ENCODE data around the gene PELO.
"Not testable (repeated sequence)": the region's sequence is repeated elsewhere in the genome, so short reads cannot be mapped to it uniquely, and the experiment has no call there.

PELO gene

DNA sequence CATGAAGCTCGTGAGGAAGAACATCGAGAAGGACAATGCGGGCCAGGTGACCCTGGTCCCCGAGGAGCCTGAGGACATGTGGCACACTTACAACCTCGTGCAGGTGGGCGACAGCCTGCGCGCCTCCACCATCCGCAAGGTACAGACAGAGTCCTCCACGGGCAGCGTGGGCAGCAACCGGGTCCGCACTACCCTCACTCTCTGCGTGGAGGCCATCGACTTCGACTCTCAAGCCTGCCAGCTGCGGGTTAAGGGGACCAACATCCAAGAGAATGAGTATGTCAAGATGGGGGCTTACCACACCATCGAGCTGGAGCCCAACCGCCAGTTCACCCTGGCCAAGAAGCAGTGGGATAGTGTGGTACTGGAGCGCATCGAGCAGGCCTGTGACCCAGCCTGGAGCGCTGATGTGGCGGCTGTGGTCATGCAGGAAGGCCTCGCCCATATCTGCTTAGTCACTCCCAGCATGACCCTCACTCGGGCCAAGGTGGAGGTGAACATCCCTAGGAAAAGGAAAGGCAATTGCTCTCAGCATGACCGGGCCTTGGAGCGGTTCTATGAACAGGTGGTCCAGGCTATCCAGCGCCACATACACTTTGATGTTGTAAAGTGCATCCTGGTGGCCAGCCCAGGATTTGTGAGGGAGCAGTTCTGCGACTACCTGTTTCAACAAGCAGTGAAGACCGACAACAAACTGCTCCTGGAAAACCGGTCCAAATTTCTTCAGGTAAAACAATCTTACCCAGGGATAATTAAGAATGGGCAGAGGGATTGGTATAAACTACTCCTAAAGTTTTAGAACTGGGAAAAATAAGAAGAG is 12.9 kb downstream of the PELO start:
- no peak for DNase-seq (ENCODE audit: low spot score)

DNA sequence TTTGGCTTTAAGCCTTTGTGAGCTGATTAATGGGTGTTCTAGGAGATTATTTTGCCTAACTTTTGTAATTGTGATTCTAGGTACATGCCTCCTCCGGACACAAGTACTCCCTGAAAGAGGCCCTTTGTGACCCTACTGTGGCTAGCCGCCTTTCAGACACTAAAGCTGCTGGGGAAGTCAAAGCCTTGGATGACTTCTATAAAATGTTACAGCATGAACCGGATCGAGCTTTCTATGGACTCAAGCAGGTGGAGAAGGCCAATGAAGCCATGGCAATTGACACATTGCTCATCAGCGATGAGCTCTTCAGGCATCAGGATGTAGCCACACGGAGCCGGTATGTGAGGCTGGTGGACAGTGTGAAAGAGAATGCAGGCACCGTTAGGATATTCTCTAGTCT is 13.6 kb downstream of the PELO start:
- no peak for DNase-seq (ENCODE audit: low spot score)

DNA sequence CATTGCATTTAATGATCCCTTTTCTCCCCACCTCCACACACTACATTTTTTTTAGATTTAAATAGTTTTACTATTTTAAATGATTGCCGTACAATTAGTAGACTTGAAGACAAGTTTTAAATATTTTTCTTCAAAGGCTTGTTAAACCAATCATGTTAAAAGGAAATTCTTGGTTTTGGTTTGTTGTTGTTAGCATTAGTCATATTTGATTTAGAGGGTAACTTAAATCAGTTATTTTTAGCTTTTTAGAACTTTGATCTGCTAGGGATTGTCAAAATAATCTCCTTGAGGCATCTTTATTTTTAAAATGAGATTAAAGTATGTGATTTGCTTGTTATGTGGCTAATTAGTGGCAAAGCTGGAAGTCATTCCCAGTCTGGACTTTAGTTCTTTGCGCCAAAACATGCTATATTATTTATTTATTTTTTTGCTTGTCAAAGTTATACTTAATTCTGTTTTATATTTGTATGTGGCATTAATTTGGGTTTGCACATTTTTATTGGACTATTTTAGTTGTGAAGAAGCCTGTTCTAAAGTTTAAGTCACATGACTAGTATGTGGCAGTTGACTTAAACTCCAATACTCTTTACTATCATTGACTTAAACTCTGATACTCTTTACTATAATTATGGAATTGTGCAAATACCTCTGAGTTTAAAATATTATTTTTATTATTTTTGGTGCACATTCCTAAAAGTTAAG is 14.7 kb downstream of the PELO start:
- DNase-seq (ENCODE audit: low spot score) = no peak

DNA sequence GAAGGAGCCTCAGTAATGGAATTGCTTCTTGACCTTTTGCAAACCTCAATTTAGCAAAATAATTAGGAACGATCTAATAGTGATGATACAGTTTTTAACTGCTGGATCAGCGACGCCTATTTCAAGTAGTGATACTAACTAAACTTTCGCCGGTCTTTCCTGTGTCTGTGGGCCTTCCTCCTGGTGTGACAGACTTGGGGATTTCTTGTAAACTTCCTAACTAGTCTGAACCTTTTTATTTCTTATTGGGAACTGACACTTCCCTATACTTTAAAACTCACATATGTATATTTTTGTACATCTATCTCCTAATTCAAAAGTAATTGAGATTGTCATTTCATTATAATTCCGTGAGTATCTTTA is 15.2 kb downstream of the PELO start:
- no peak for DNase-seq (ENCODE audit: low spot score)

DNA sequence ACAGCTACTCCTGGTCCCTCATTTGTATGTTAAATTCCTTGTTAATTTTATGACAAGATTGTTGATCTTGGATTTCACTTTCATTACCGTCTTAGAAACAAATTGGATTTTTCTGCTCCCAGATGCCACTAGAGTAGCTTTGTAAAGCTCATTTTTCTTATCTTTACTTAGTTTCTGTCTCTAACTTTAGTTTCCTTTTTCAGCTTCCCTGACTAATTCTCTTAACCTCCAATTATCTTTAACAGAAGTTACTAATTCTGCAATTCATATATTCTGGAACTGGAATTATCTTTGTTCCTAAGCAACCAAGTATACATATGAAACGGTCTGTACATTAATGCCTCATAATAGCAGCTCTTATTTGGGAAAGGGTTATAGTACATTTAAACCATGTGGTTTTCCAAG is 16.7 kb downstream of the PELO start:
- DNase-seq (ENCODE audit: low spot score) = no peak

DNA sequence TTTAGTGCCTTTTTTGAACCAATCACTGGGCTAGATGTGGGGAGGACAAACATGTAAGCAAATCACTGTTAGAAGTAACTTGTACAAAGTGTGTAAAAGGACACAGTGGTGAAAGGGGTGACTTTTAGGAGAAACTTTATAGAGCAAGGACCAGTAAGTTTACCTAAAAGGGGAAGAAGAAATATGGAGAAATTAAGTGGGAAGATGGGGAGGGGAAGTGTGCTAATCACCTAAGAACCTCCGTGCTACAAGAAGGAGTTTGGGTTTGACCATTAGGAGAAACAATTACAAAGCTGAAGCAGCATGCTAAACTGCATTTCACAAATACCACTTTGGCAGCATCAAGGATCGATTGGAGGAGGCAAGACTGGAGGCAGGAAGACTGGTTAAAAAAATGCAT is 17.3 kb downstream of the PELO start:
- DNase-seq (ENCODE audit: low spot score) = no peak

DNA sequence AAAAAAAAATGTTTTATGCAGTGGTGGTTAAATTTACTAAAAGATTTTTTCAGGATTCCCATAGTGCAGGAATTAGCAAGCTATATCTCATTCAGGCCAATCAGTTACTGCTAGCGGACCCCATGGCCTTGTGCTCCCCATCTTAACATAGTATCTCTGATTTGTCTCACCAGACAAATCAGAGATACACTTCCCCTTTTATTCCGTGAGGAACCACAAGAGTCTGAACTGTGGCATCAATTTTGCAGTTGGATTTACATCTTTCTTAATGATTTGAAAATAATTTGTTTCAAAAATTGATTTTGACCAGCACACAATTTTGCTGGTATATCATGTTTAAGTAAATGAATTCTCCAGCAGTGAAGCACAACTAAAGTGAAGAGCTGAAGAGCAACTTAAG is 17.9 kb downstream of the PELO start:
- no peak for DNase-seq (ENCODE audit: low spot score)

DNA sequence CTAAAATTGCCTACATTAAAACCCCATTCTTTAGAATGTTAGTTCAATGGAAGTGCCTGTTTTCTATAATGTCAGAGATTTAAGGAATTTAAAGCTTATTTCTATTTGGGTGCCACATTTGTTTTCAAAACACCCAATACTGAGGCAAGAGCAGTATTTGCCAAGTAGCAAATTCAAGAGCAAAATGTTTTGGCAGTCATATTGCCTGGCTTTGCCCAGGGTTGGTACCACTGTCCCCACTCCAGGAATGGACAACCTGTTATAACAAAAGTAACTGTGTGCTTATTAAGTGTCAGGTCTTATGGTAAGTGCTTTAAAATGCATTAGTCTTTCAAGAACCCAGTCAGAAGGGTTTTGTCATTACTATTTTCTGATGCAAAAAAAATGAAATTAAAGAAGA is 19.3 kb downstream of the PELO start:
- DNase-seq (ENCODE audit: low spot score) = no peak

DNA sequence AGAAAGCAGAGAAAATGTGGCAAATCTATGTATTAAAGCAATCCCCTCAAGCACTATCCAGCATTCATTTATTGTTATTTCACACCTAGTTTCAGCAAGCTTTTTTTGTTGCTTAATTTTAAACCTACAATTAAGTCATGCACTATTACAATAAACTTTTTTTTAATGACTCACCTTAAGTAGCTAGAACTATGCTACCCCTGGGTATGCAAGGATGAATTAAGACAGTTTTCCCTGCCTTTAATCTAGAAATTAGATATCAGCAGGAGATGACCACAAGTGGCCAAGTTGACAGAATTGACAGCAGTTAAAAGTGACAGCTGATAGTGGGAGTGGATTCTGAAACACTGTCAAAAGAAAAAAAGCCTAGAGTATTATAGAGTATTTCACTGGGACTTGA is 20.0 kb downstream of the PELO start:
- DNase-seq (ENCODE audit: low spot score) = no peak

DNA sequence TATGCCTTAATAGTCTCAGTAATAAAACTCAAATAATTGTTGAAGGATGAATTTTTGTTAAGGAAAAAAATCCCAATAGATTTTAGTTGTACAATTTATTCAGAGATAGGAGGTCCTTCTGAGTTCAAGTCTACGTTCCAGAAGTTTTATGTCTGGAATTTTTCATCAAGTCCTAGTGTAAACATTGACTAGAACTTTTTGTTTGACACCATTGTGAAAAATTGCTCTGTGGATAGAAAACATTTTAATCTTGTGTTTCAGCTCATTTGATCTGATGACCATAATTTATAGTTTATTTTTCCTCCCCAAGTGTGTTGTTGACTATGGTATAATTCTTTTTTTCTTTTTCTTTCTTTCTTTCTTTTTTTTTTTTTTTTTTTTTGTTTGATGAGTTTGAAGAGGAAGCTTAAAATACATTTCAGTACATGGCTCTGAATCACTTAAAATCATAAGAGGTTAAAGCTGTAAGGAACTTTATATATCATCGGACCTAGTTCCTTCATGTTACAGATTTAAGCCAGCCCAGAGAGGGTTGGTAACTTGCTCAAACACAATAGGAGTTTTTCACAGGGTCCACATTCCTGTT is 20.7 kb downstream of the PELO start:
- no peak for DNase-seq (ENCODE audit: low spot score)

DNA sequence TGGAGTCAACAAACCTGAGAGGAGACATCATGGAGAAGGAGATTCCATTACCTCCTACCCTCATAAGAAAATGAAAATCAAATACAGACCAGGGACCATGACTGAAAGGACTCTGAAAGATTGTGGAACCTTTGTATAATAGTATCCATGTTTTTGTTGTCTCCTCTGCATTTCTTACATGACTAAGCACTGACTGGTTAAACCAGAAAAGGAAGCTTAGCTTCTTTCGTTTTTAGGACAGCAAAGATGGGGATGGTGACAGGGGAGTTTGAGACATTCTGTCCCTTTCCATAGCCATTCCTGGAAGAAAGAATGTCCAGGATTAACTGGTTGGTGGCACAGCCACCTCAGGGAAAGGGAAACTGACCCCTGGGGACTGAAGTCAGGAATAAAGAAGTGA is 22.2 kb downstream of the PELO start:
- DNase-seq (ENCODE audit: low spot score) = no peak

DNA sequence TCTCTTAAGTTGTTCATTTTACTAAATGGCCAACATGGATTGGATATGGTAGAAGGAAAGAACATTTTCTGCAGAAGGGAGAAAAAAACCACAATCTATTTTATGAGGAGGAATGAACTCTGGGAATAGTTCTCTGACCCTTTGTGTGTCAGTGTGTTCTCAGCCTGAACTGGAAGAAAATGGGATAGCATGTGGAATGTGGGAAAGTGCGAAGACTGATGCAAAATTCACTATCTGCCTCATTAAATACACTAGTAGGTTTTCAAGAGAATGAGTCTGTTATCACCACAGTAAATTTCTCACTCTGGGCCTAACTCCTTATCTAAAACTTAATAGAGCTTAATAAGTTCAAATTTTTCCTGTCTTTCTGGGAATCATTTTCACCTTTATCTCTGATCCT is 22.7 kb downstream of the PELO start:
- no peak for DNase-seq (ENCODE audit: low spot score)

DNA sequence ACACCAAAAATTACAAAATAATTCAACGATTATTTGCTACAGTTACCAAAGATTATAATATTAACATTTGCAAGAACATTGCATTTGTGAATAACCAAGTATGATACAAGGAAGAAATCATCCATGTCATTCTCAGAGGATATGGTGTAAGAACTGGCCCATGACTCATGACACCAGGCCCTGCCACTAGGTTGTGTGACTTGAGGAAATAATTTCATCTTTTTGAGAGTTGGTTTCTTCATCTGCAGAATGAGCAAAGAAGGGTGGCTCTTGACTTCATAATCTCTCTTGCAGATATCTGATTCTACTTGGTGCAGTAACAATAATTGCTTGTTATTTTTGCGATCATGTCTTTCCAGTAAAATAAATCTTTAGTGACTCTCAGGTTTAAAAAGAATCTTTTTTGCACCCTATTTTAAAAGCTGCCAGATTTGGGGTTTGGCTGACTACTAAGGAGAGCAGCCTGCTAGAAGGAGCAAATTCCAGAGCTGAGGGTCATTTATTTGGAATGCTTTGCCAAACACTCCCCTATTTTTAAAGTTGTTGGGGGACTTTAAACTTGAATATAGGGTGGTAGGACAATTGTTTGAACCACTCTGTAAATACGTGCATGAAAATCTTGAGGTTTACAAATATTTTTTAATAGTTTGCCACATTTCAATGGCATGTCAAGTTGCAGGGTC is 23.5 kb downstream of the PELO start:
- no peak for DNase-seq (ENCODE audit: low spot score)

DNA sequence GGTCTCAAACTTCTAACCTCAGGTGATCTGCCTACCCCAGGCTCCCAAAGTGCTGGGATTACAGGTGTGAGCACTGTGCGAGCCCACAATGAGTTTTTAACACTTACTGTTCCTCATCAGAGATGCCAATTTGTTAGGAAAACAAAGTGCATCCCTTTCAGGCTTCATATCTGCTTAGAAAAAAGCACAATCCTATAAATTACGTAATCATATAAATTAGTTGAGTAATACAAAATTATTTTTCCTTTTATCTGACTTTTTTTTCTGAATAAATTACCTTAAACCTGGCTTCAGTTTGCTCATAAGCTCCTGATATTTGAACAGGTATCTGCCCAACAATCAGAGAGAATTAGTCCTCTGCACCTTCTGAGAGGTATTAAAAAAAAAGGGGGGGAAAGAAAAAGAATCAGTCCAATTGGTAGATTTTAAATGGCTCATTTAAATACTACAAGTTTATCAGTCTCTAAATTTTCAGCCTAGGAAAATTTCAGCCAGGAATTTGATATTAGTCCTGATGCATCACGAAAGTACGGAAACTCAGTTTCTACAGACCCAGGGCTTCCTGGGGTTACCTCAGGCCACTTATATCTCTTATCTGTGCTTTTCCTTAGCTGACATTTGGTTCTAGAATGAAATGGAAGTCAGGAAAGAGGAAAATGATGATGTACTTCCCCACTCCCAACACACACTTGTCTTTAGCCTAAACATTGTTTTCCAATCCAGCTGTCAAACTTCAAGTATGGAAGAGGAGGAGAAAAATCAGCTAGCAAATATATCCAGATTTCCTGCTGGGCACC is 26.8 kb downstream of the PELO start:
- no peak for DNase-seq (ENCODE audit: low spot score)

DNA sequence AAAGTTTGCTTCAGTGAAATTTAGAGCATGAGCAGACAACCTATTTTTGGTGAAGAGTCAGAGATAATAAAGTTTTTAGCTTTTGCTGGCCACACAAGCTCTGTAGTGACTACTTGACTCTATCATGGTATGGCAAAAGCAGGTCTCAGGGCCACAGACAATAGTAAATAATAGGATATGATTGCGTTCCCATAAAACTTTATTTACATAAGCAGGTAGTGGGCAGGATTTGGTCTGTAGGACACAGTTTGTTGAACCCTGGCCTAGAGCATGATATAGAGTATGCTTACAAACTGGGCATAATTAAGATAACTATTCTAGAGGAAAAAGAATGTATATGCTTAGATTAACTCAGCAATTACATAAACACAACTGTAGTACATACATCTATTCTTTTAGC is 30.1 kb downstream of the PELO start:
- DNase-seq (ENCODE audit: low spot score) = no peak

DNA sequence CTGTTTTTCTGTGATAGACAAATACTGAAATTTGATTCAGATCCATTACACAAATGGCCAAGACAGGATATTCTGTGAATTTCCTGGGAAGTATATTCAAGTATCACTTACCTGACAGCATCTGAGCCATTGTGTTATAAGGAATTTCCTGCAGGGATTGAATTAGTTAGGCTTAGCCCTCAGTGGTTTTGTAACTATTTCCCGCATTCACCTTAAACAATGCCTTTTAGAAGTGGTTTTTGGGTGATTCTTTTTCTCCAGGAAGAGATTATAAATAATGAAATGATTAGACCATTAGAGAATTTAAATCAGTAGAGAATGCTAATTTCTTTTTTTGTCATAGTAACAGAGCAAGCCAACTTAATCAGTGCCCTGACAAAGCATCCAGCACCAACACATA is 30.6 kb downstream of the PELO start:
- DNase-seq (ENCODE audit: low spot score) = no peak

DNA sequence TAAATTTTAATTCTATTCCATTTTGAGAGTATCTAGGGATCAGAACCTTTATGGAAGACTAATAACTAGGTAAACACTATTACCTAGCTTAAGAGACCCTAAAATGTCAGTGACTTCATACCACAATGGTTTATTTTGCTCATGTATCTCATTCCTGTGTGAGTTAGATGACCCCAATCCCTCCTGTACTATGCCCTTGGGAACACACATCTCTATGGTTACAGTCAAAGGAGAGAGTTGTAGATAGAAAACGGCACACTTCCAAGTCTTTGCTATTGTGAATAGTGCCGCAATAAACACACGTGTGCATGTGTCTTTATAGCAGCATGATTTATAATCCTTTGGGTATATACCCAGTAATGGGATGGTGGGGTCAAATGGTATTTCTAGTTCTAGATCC is 31.1 kb downstream of the PELO start:
- DNase-seq (ENCODE audit: low spot score) = not testable (repeated sequence)

DNA sequence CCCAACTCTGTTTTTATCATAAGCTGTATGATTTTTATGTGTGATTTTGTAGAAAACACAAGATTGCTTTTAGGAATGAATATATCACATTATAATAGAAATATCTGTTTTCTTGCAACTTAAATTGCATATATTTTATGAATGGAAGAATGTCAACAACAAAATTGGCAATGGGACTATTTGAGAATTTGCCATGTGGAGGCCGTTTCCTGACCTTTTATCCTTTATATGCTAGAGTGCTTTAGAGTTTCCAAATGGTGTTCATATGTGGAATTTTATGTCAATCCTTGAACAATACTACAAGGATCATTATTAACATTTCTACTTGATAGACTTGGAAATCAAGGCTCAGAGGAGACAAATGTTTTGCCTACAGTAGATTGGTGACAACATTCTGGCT is 34.2 kb downstream of the PELO start:
- DNase-seq (ENCODE audit: low spot score) = no peak

DNA sequence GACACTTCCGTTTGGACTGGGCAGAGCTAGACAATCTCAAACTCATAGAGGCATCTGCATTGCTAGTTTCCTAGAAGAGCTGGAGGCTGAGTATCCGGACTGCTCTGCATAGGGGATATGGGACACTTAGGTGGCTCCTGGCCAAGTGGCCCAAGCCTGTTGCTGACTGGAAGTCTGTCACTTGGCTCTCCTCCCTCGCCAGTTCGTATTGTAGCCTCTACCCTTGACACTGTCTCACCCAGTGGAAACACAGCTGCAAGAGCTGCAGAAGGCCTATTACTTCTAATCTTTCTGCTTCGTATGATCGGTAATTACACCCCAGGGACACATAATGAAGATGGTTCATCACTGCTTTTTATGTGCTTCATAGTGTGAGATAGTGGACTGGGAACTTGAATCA is 34.7 kb downstream of the PELO start:
- no peak for DNase-seq (ENCODE audit: low spot score)

DNA sequence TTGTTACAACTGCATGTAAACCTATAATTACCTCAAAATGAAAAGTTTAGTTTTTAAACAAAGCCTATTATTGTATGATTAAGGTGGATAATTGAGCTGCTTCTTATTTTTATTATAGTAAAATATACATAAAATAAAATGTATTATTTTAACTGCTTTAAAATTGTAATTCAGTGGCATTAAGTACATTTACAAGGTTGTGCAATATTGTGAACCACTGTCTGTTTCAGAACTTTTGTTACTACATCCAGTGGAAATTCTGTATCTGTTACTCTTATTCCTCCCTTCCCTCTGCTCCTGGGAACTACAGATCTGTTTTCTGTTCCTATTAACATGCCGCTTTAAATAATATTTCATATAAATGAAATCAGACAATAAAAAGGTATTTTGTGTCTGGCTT is 37.1 kb downstream of the PELO start:
- no peak for DNase-seq (ENCODE audit: low spot score)

DNA sequence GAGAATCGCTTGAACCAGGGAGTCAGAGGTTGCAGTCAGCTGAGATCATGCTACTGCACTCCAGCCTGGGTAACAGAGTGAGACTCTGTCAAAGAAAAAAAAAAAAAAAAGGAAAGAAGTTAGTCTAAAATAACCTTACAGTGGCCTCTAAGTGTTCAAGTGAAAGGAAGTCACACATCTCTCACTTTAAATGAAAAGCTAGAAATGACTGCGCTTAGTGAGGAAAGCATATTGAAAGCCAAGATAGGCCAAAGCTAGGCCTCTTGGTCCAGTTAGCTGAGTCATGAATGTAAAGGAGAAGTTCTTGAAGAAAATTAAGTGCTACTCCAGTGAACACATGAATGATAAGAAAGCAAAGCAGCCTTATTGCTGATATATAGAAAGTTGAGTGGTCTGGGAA is 38.1 kb downstream of the PELO start:
- no peak for DNase-seq (ENCODE audit: low spot score)

DNA sequence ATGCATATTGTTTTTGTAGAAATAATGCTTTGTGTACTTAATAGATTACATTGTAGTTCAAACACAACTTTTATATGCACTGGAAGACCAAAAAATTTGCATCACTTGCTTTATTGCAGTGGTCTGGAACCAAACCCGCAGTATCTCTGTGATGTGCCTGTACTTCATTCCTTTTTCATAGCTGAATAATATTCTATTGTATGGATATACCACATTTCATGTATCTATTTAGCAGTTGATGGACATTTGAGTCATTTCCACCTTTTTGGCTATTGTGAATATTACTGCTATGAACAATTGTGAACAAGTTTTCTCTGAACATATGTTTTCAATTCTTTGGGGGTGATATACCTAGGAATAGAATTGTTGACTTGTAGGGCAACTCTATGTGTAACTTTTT is 40.1 kb downstream of the PELO start:
- no peak for DNase-seq (ENCODE audit: low spot score)

Measured in COLO829 (cell line).